GM12874 (cell line): ENCODE data around the gene GOT2.

Source experiments
- CTCF ChIP-seq: IDR thresholded peaks from 2 replicates; pipeline ENCODE4 v1.5.1; 2011; ENCODE audit warnings: low read depth, mild to moderate bottlenecking, control low read depth, low read length, moderate library complexity; ENCODE audit not compliant: insufficient read depth

The GOT2 gene

GRCh38 chr16:58678716-58679115 is 55.4 kb downstream of the GOT2 start:
- peak; percentile 30; the same call in 1 of the 2 replicates for TF ChIP-seq CTCF

- TF ChIP-seq CTCF: no peak
These were observed 55.8 kb downstream of the GOT2 start for GRCh38 chr16:58678269-58678668.

- TF ChIP-seq CTCF: no peak
These were observed 63.1 kb downstream of the GOT2 start for GRCh38 chr16:58670946-58671583.

DNA sequence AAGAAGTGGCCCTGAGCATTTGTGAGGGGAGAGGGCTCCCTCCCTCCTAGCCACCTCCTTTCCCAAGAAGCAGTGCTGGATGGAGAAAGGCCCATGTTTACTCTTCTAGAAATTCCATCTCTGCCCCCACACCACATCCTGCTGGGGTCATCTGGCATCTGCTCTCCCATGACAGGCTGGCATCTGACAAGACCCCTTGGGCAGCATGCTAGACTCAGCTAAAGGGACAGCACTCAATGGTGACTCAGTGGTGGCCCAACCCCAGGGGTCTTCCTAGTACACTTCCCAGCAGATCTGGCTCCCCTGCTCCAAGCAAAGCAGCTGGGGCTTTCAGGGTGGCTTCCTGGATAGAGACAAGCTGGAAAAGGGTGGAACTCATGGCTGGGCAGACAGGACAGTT is 63.9 kb downstream of the GOT2 start:
- no peak for TF ChIP-seq CTCF

DNA sequence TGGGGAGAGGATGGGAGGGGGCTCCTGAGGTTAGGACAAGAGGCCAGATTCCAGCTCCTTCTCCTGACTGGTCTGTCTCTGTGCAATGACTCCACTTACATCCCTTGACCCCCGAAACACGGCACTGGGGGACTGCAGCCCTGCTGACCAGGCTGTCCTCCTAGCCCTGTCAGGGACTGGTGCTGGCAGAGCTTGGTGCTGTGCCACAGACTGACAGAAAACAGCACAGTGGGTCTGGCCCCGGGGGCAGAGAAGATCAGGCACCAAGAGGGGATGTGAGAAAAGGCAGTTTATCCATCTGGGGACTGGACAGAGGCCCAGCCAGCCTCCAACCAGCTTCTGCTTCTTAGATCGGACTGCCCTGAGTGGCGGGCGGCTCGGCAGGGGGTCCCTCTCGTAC is 68.9 kb downstream of the GOT2 start:
- TF ChIP-seq CTCF: no peak

- TF ChIP-seq CTCF: peak; percentile 54
These were observed 72.8 kb downstream of the GOT2 start for GRCh38 chr16:58661199-58661830.

- no peak for TF ChIP-seq CTCF
These were observed 75.3 kb downstream of the GOT2 start for GRCh38 chr16:58658796-58659211.
